ENCODE data around the gene RASA2. TPM values are rescaled to one million over a fixed set of nuclear protein-coding genes. Genes with fewer than 3 reads are reported as not detected.

Gene RASA2
- total RNA-seq, 6 experiments from 2014 or later = 12.6 to 17.7 (median 14.5) TPM

GRCh38 chr3:141448606-141449220 is 38.1 kb upstream of the RASA2 start:
- Mint-ChIP-seq H3K9me3 (no peaks in the 10 kb centered on the region), H3K4me3 (no peak overlapping the region), H3K36me3 (ENCODE audit: low read depth) (peaks cover 34% of the 10 kb centered on the region), H3K27ac (peak overlapping the region; percentile 69), H3K27me3 (ENCODE audit: insufficient read depth) (peaks cover 3% of the 10 kb centered on the region; the same call in 1 of the 2 replicates), H3K4me1 (ENCODE audit: low read depth) (peaks cover 62% of the 10 kb centered on the region)
- no peak for TF ChIP-seq CTCF (IDR thresholded peaks at IDR 0.05)
- peak; percentile 55 for DNase-seq

- peaks cover 64% of the 10 kb centered on the region for H3K4me1 Mint-ChIP-seq (ENCODE audit: low read depth)
- no peaks in the 10 kb centered on the region for H3K9me3 Mint-ChIP-seq
- peaks cover 31% of the 10 kb centered on the region for H3K36me3 Mint-ChIP-seq (ENCODE audit: low read depth)
- H3K27me3 Mint-ChIP-seq (ENCODE audit: insufficient read depth) = peaks cover 3% of the 10 kb centered on the region; the same call in 1 of the 2 replicates
- peak overlapping the region; percentile 17; the same call in 1 of the 2 replicates for H3K27ac Mint-ChIP-seq
- TF ChIP-seq CTCF (IDR thresholded peaks at IDR 0.05) = no peak
- no peak overlapping the region for H3K4me3 Mint-ChIP-seq
- no peak for DNase-seq
Observed at GRCh38 chr3:141449424-141449823, 37.4 kb upstream of the RASA2 start.

- no peak for DNase-seq
- H3K27ac Mint-ChIP-seq = peak overlapping the region; percentile 52
- 0 out of 2 replicates have a peak overlapping the region, but pooled peaks have one; percentile 1 for H3K4me3 Mint-ChIP-seq
- H3K27me3 Mint-ChIP-seq (ENCODE audit: insufficient read depth) = peaks cover 3% of the 10 kb centered on the region; the same call in 1 of the 2 replicates
- peaks cover 19% of the 10 kb centered on the region; the same call in 1 of the 2 replicates for H3K36me3 Mint-ChIP-seq (ENCODE audit: low read depth)
- H3K9me3 Mint-ChIP-seq = no peaks in the 10 kb centered on the region
- TF ChIP-seq CTCF (IDR thresholded peaks at IDR 0.05) = no peak
- H3K4me1 Mint-ChIP-seq (ENCODE audit: low read depth) = peaks cover 65% of the 10 kb centered on the region
Observed at GRCh38 chr3:141450727-141451375, 36.0 kb upstream of the RASA2 start.

GRCh38 chr3:141452045-141452444 is 34.8 kb upstream of the RASA2 start:
- peak; percentile 76 for TF ChIP-seq CTCF (IDR thresholded peaks at IDR 0.05)
- no peak overlapping the region for H3K27ac Mint-ChIP-seq
- peaks cover 9% of the 10 kb centered on the region; the same call in 1 of the 2 replicates for H3K36me3 Mint-ChIP-seq (ENCODE audit: low read depth)
- no peaks in the 10 kb centered on the region for H3K9me3 Mint-ChIP-seq
- peaks cover 4% of the 10 kb centered on the region for H3K27me3 Mint-ChIP-seq (ENCODE audit: insufficient read depth)
- H3K4me1 Mint-ChIP-seq (ENCODE audit: low read depth) = peaks cover 65% of the 10 kb centered on the region
- DNase-seq = peak; percentile 56
- no peak overlapping the region for H3K4me3 Mint-ChIP-seq

- Mint-ChIP-seq H3K9me3 (no peaks in the 10 kb centered on the region), H3K4me1 (ENCODE audit: low read depth) (peaks cover 65% of the 10 kb centered on the region), H3K4me3 (no peak overlapping the region), H3K27ac (no peak overlapping the region), H3K27me3 (ENCODE audit: insufficient read depth) (peaks cover 4% of the 10 kb centered on the region), H3K36me3 (ENCODE audit: low read depth) (peaks cover 4% of the 10 kb centered on the region; the same call in 1 of the 2 replicates)
- no peak for DNase-seq
- TF ChIP-seq CTCF (IDR thresholded peaks at IDR 0.05) = no peak
Observed at GRCh38 chr3:141452773-141453172, 34.1 kb upstream of the RASA2 start.

All from HFFc6 (cell line).